ENCODE measurements around the gene DIP2B.
A peak's percentile ranks its signal among the peaks of the same experiment; 100 is the strongest.

DIP2B gene

GRCh38 chr12:50579757-50580267 is 75.0 kb downstream of the DIP2B start:
- DNase-seq: no peak

DNA sequence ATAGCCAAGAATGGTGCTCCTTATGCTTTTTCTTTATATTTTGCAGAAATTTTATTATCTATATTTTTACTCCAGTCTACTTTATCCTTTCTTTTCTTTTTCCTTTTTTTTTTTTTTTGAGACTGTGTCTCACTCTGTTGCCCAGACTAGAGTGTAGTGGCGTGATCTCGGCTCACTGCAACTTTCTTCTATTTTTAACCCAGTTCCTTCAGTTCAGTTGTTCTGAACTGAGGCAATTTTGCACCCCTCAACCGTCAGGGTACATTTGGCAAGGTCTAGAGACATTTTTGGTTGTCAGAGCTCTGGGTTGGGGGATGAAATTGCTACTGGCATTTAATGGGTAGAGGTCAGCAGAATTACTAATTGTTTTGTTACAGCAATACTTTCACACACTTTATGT is 75.7 kb downstream of the DIP2B start:
- no peak for DNase-seq

GRCh38 chr12:50581226-50582184 is 76.7 kb downstream of the DIP2B start:
- DNase-seq: no peak

DNA sequence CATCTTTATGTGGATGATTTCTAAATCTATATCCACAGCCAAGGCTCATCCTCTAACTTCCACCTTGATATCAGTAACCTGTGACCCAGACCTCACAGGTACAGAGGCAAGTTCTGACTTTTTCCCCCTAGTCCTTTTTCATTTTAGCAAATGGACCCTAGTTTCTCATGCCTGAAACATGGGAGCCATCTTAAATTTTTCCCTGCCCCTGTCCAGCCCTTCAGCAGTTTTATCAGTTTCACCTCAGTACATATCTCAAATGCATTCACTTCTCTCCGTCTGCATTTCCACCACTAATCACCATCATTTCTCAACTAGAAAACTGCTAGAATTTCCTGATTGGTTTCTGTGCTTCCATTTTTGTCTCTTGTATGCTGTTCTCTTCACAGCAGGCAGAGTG is 79.3 kb downstream of the DIP2B start:
- DNase-seq: no peak

DNA sequence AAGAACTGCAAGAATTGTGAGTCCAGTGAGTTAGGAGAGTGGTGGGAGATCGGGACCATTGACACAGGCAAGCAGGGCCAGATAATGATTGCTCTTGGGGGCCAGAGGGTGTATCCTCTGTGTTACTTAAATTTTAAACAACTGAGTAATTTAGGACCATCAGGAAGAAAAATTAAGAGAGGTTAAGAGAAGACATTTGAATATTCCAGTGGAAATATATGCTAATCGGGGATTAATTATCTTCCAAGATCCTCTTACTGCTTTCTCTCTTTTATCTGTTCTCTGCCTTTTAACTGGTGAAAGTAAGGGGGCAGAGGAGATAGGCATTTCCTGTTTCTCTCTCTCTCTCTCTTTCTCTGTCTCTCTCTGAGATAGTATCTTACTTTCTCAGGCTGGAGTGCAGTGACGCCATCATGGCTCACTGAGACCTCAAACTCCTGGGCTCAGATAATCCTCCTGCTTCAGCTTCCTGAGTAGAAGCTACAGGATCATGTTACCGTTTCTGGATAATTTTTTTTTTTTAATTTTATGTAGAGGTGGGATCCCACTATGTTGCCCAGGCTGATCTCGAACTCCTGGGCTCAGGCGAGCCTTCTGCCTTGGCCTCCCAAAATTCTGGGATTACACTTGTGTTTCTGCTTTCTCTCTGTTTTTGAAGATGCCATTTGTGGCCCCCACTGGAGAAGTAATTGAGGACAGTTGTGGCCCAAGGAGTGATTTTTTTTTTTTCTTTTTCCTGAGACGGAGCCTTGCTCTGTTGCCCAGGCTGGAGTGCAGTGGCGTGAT is 85.1 kb downstream of the DIP2B start:
- peak; percentile 50 for DNase-seq

GRCh38 chr12:50590869-50591268 is 86.1 kb downstream of the DIP2B start:
- DNase-seq: no peak

GRCh38 chr12:50595667-50596066 is 90.9 kb downstream of the DIP2B start:
- DNase-seq: no peak

DNA sequence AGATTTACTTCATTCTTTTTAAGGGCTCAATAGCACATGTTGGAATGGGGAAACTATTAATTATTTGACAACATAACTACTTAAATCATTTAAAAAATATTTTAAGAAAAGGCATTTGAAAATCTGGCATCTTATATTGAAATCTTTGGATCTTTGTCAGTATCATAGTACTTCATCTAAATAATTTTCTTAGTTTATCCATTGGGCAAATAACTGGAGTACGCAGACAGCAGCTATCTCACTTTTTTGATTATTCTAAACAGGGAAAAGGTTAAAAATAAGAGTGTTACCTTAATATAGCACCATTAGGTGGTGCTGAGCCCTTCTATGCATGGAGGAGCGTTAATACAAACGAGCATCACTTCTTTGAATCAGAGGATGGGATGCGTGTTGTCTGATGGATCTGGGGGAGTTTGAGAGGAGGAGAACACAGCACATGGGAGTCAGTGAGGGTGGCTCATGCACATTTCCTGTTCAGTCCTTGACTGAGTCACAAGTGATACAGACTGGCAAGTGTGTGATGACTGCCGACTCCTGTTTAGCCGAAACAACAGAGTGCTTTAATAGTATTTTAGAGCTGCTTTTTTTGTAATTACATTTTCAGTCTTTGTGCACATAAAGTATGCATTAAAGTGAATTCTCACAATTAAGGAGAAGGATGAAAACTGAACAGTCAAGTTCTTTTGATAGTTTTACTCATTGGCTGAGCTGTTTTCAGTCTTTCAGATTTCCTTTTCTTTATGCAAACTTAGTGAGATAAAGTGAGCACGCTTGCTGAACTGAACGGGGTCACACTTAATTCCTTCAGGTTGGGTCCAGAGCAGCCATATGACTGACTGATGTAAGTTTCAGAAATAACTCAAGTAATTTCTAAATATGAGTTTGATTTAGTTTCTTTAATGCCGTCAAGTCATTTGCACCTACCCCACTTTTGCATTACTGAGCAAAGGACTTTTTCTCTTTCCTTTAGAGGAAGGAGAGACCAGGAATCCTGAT is 92.7 kb downstream of the DIP2B start:
- DNase-seq: peak; percentile 61

- DNase-seq: no peak
These were observed 93.6 kb downstream of the DIP2B start for GRCh38 chr12:50598321-50598862.

DNA sequence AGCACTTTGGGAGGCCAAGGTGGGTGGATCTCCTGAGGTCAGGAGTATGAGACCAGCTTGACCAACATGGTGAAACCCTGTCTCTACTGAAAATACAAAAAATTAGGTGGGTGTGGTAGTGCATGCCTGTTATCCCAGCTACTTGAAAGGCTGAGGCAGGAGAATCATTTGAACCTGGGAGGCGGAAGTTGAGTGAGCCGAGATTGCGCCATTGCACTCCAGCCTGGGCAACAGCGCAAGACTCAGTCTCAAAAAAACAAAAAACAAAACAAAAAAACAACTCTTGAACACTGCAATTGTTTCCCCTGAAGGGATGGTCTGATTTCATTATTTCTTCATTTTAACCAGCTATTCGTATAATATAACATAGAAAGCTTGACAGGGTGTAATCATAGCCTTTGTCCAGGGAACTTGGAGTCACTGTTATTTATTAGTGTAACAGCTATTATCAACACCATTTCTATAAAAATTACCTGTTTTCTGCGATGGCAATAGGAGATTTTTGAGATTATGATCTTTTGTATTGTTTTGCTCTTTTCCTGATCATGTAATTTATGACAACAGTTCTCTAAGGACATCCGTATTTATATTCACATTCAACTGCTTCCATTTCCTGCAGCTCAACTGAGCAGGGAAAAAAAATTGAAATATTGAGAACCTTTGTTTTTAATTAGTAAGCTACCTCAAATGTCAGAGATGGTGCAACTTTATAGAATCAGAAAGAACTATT is 94.7 kb downstream of the DIP2B start:
- DNase-seq: no peak

DNA sequence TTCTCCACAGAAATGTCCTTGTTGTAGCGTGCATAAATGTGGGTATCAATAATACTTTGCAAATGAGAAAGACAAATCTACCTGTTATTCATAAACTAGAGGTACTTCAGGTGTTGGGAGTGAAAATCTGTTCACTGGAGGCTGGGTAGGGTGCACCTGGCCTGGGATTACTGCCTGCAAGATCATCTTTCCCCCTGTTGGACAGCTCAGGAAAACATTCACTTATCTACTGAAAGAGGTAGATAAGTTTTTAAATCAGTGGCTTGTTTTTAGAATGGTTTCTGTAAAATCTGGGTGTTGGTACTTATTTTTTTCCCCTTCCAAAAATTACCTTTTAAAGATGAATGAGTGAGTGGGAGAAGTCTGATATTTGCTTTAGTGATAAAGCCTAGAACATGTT is 95.6 kb downstream of the DIP2B start:
- DNase-seq: no peak

DNA sequence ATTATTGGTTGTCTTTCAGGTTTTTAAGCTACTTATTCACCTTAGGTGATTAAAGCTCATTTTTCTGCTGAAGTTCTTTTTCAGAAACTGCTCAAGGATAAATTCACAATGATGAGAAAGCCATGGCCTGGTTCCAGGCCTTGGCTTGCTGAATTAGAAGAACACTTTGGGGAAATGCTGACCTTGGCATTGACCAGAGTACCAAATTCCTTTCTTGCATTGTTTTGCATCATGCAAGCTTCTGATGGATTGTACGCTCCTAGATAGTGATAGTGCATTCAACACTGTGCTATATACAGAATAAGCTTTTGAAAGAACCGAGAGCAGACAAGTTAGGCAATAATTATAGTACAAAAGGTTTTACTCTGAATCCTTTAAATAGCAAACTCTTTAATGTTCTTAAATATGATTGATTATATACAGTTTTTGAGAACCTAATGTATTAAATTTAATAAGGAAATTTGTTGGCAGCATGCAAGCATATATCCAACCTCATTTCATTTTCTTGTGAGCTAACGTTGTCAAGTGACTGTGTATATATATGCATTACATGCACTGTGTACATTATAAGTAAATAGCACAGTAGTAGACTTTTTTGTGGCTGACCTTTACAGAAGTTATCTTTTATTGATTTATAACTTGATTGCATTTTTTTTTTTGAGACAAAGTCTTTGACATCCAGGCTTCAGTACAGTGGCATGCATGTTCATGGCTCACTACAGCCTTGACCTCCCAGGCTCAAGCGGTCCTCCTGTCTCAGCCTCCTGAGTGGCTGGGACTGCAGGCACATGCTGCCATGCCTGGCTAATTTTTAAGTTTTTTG is 99.2 kb downstream of the DIP2B start:
- no peak for DNase-seq

DNA sequence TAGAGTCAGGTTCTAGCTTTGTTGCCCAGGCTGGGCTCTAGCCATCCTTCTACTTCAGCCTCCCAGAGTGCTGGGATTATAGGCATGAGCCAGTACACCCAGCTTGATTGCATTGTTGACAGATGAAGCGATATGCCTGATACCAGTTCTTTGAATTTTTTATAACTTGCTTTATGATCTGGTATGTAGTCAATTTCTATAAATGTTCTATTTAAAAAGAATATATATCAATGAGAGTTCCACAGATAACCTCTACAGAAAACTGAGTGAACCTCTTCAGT is 99.8 kb downstream of the DIP2B start:
- no peak for DNase-seq

DNA sequence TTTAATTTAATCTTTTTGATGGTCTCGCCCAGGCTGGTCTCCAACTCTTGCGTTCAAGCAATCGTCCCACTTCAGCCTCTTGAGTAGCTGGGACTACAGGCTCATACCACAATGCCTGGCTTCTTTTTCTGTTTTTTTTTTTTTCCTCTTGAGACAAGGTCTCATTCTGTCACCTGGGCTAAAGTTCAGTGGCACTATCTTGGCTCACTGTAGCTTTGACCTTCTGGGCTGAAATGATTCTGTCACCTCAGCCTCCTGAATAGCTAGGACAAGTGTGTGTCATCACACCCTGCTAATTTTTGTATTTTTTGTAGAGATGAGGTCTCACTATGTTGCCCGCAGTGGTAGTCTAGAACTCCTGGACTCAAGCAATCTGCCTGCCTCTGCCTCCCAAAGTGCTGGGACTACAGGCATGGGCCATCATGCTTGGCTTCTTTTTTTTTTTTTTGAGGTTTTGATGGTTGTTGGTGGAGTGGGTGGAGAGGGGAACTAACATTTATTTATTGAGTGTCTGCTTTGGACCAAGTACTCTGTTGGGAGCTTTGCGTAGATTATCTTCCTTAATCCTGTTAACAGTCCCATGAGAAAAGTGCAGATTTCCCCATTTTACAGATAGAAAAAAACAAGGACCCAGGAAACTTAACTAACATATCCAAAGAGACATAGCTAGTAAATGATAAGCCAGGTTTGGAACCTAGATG is 102.0 kb downstream of the DIP2B start:
- DNase-seq: no peak

- DNase-seq: no peak
These were observed 104.6 kb downstream of the DIP2B start for GRCh38 chr12:50609292-50609874.

DNA sequence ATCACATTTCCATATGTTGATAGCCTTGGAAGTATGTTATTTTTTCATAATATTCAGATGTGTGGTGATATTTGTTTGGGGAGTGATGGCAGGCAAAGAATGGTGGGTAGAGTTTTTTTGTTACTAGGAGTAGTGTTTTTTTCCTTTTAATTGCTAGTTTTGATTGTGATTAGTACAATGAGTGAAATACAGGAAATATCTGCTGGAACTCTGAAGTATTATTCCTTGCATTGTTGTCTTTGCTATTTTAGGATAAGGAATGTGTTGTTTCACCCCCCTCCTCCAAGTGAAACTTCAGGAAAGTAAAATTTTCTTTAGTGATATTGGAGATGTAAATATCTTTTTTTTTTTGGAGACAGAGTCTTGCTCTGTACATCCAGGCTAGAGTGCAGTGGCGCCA is 105.4 kb downstream of the DIP2B start:
- no peak for DNase-seq

DNA sequence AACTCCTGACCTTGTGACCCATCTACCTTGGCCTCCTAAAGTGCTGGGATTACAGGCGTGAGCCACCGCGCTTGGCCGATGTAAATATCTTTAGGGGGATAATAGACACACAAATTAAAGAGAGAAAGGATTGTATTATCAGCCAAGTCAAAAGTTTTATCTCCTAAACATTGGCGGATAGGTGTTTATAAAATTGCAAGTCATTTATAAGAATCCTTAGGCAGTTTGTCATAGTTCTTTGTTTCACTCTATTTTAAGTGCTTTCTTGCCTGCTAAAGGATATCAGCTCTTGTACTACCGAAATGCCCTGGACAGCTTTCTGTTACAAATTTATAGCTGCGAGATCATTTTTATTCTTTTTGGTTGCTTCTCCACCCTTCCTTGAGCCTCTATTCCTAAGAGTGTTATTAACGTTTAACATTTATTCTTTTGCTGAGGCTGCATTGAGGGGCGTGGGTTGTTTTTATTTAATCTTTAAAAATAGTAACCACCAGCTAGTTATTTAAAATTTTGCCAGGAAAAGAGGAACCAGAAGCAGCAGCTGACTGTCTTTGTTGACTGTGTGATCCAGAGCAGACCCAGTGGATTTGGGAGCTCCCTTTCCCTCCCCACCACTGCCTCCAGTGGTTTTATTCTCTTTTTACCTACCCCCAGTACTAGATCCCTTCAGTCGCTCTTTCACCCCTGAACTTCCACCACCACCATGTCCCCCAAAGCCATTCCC is 106.4 kb downstream of the DIP2B start:
- DNase-seq: no peak

- DNase-seq: no peak
These were observed 108.1 kb downstream of the DIP2B start for GRCh38 chr12:50612882-50613281.

- no peak for DNase-seq
These were observed 108.7 kb downstream of the DIP2B start for GRCh38 chr12:50613463-50613862.

All from stimulated activated CD8-positive, alpha-beta memory T cell treated with anti-CD3 and anti-CD28 coated beads, Interleukin-4, amount 100 ng/mL, for 48 hours (primary cell).